ENCODE results near the gene CMTM3. TPM values are rescaled to one million over a fixed set of nuclear protein-coding genes. Genes with fewer than 3 reads are reported as not detected.
A peak's percentile ranks its signal among the peaks of the same experiment; 100 is the strongest.
"Not testable (repeated sequence)": the region's sequence is repeated elsewhere in the genome, so short reads cannot be mapped to it uniquely, and the experiment has no call there.

CMTM3 gene
- polyA plus RNA-seq, 1 donor (not counting 4 experiments of a cell fraction or from before 2014, with no cell fraction given) = 15.7 TPM

GRCh38 chr16:66660422-66661209 is 56.1 kb downstream of the CMTM3 start:
- dilution Hi-C loops (cut with MboI; ENCODE audit: extremely low pct_ligation_motif_present, low sequenced_read_pairs) = no loop called here
- Histone ChIP-seq H3K4me2 (ENCODE audit: control insufficient read depth, extremely low read depth, insufficient read depth, low read depth, low read length) (peak overlapping the region; percentile 80), H4K20me1 (ENCODE audit: control insufficient read depth, extremely low read depth, insufficient read depth, low read length) (no peaks in the 10 kb centered on the region), H3K9me1 (ENCODE audit: control insufficient read depth, extremely low read depth, insufficient read depth, low read length) (no peaks in the 10 kb centered on the region), H3K79me2 (ENCODE audit: control insufficient read depth, insufficient read depth, low read length) (peaks cover 29% of the 10 kb centered on the region), H3K9ac (ENCODE audit: control insufficient read depth, extremely low read depth, insufficient read depth, low read length) (peak overlapping the region; percentile 62), H3K4me3 (ENCODE audit: control insufficient read depth in 2 of 3, extremely low read depth in 1 of 3, insufficient read depth in 2 of 3, low read depth in 1 of 3, low read length in 3 of 3) (peak overlapping the region in 2 of 3 experiments; percentile 6 to 18), H3K4me1 (ENCODE audit: control insufficient read depth, extremely low read depth, insufficient read depth, low read length) (peaks cover 32% of the 10 kb centered on the region), H3K9me3 (ENCODE audit: control insufficient read depth, low read depth, low read length) (no peaks in the 10 kb centered on the region), H2AFZ (ENCODE audit: control insufficient read depth, low read length) (peak overlapping the region; percentile 50), H3K27me3 (ENCODE audit: control insufficient read depth, extremely low read depth, insufficient read depth, low read length) (no peaks in the 10 kb centered on the region), H3K36me3 (ENCODE audit: control insufficient read depth in 2 of 2, extremely low read depth in 1 of 2, insufficient read depth in 2 of 2, low read length in 2 of 2) (peaks cover 0 to 3% of the 10 kb centered on the region in 2 experiments), H3K27ac (ENCODE audit: control insufficient read depth, insufficient read depth, low read length) (peak overlapping the region; percentile 73)
- peak; percentile 87 for FAIRE-seq
- DNase-seq (ENCODE audit: low read depth, low spot score) = no peak
- no peak for TF ChIP-seq EZH2 (IDR thresholded peaks at IDR 0.05; ENCODE audit: low read length)
- TF ChIP-seq CTCF (optimal IDR thresholded peaks at IDR 0.05 in 1 of 3, IDR thresholded peaks at IDR 0.05 in 1 of 3, conservative IDR thresholded peaks at IDR 0.05 in 1 of 3; ENCODE audit: extremely low read depth in 1 of 3, insufficient read depth in 2 of 3, low read length in 3 of 3) = peak; percentile 21 to 64 (median 27)

GRCh38 chr16:66661210-66661560 is 56.7 kb downstream of the CMTM3 start:
- H3K4me2 ChIP-seq (ENCODE audit: control insufficient read depth, extremely low read depth, insufficient read depth, low read depth, low read length) = peak overlapping the region; percentile 80
- H3K9me1 ChIP-seq (ENCODE audit: control insufficient read depth, extremely low read depth, insufficient read depth, low read length) = no peaks in the 10 kb centered on the region
- H3K9me3 ChIP-seq (ENCODE audit: control insufficient read depth, low read depth, low read length) = no peaks in the 10 kb centered on the region
- peak overlapping the region; percentile 62 for H3K9ac ChIP-seq (ENCODE audit: control insufficient read depth, extremely low read depth, insufficient read depth, low read length)
- TF ChIP-seq CTCF (optimal IDR thresholded peaks at IDR 0.05 in 1 of 3, IDR thresholded peaks at IDR 0.05 in 1 of 3, conservative IDR thresholded peaks at IDR 0.05 in 1 of 3; ENCODE audit: extremely low read depth in 1 of 3, insufficient read depth in 2 of 3, low read length in 3 of 3) = no peak
- no peak for TF ChIP-seq EZH2 (IDR thresholded peaks at IDR 0.05; ENCODE audit: low read length)
- dilution Hi-C loops (cut with MboI; ENCODE audit: extremely low pct_ligation_motif_present, low sequenced_read_pairs) = no loop called here
- H3K79me2 ChIP-seq (ENCODE audit: control insufficient read depth, insufficient read depth, low read length) = peaks cover 27% of the 10 kb centered on the region
- no peak for DNase-seq (ENCODE audit: low read depth, low spot score)
- H3K27me3 ChIP-seq (ENCODE audit: control insufficient read depth, extremely low read depth, insufficient read depth, low read length) = no peaks in the 10 kb centered on the region
- H3K27ac ChIP-seq (ENCODE audit: control insufficient read depth, insufficient read depth, low read length) = peak overlapping the region; percentile 73
- H2AFZ ChIP-seq (ENCODE audit: control insufficient read depth, low read length) = no peak overlapping the region
- FAIRE-seq = no peak
- peak overlapping the region in 1 of 3 experiments; percentile 6 for H3K4me3 ChIP-seq (ENCODE audit: control insufficient read depth in 2 of 3, extremely low read depth in 1 of 3, insufficient read depth in 2 of 3, low read depth in 1 of 3, low read length in 3 of 3)
- H3K4me1 ChIP-seq (ENCODE audit: control insufficient read depth, extremely low read depth, insufficient read depth, low read length) = peaks cover 32% of the 10 kb centered on the region
- H4K20me1 ChIP-seq (ENCODE audit: control insufficient read depth, extremely low read depth, insufficient read depth, low read length) = no peaks in the 10 kb centered on the region
- peaks cover 0 to 3% of the 10 kb centered on the region in 2 experiments for H3K36me3 ChIP-seq (ENCODE audit: control insufficient read depth in 2 of 2, extremely low read depth in 1 of 2, insufficient read depth in 2 of 2, low read length in 2 of 2)

DNA sequence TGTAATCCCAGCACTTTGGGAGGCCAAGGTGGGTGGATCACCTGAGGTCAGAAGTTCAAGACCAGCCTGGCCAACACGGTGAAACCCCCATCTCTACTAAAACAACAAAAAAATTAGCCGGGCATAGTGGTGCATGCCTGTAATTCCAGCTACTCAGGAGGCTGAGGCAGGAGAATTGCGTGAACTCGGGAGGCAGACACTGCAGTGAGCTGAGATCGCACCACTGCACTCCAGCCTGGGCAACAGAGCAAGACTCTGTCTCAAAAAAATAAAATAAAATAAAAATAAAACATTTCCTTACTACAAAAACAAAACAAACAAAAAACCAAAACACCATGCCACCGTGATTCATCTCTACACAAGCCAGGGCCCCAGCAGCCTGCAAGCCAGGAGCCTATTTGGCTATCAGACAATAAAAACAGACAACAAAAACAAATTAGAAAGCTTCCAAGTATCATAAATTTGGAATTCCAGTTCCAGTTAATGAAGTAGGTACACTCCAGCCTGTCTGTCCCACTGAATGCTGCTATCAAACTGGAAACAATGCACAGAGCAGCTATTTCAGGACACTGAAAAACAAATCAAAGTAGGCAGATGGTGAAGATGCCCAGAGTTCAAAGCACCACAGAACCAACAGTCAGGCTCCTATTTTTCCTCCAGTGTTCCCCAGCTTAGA is 57.3 kb downstream of the CMTM3 start:
- H3K79me2 ChIP-seq (ENCODE audit: control insufficient read depth, insufficient read depth, low read length) = peaks cover 27% of the 10 kb centered on the region
- H3K9me1 ChIP-seq (ENCODE audit: control insufficient read depth, extremely low read depth, insufficient read depth, low read length); H3K36me3 ChIP-seq (ENCODE audit: control insufficient read depth in 2 of 2, extremely low read depth in 1 of 2, insufficient read depth in 2 of 2, low read length in 2 of 2); H3K4me3 ChIP-seq (ENCODE audit: control insufficient read depth in 2 of 3, extremely low read depth in 1 of 3, insufficient read depth in 2 of 3, low read depth in 1 of 3, low read length in 3 of 3); H2AFZ ChIP-seq (ENCODE audit: control insufficient read depth, low read length); FAIRE-seq; DNase-seq (ENCODE audit: low read depth, low spot score); dilution Hi-C loops (cut with MboI; ENCODE audit: extremely low pct_ligation_motif_present, low sequenced_read_pairs); H3K27me3 ChIP-seq (ENCODE audit: control insufficient read depth, extremely low read depth, insufficient read depth, low read length); H4K20me1 ChIP-seq (ENCODE audit: control insufficient read depth, extremely low read depth, insufficient read depth, low read length); H3K4me2 ChIP-seq (ENCODE audit: control insufficient read depth, extremely low read depth, insufficient read depth, low read depth, low read length); H3K27ac ChIP-seq (ENCODE audit: control insufficient read depth, insufficient read depth, low read length); H3K9ac ChIP-seq (ENCODE audit: control insufficient read depth, extremely low read depth, insufficient read depth, low read length); H3K9me3 ChIP-seq (ENCODE audit: control insufficient read depth, low read depth, low read length): not testable (repeated sequence)
- H3K4me1 ChIP-seq (ENCODE audit: control insufficient read depth, extremely low read depth, insufficient read depth, low read length) = peaks cover 27% of the 10 kb centered on the region
